GM21825 (cell line): ENCODE results near the gene CYP27A1.

Source experiments
- ATAC-seq: cut with Tn5 transposase; IDR thresholded peaks from one replicate; pipeline ENCODE4 v1.9.1; 2021; ENCODE audit warnings: mild to moderate bottlenecking, moderate library complexity; ENCODE audit not compliant: unreplicated experiment

CYP27A1 gene

GRCh38 chr2:218857371-218858137, 75.6 kb downstream of the CYP27A1 start:
- no peak for ATAC-seq

- ATAC-seq: no peak
These were observed 76.1 kb downstream of the CYP27A1 start for GRCh38 chr2:218858138-218858445.

- ATAC-seq: no peak
These were observed 77.0 kb downstream of the CYP27A1 start for GRCh38 chr2:218858671-218859555.

GRCh38 chr2:218859556-218859987, 77.6 kb downstream of the CYP27A1 start, which contains the start of gene WNT6:
Gene WNT6, plus strand, starts transcription at chr2:218859805. Its CDS starts 233 bp downstream, at chr2:218860038.
- no peak for ATAC-seq

GRCh38 chr2:218859988-218860831, 78.3 kb downstream of the CYP27A1 start:
- ATAC-seq: no peak

- ATAC-seq: no peak
These were observed 79.0 kb downstream of the CYP27A1 start for GRCh38 chr2:218860950-218861381.

- ATAC-seq: no peak
These were observed 79.8 kb downstream of the CYP27A1 start for GRCh38 chr2:218861645-218862318.

GRCh38 chr2:218863021-218863520, 81.1 kb downstream of the CYP27A1 start:
- ATAC-seq: no peak
